Measurements from ENCODE around the gene ZNF30.
"Not testable (repeated sequence)": the region's sequence is repeated elsewhere in the genome, so short reads cannot be mapped to it uniquely, and the experiment has no call there.

ZNF30 gene

GRCh38 chr19:34904664-34905527 is 21.8 kb upstream of the ZNF30 start:
- no peak for TF ChIP-seq ZFX (IDR thresholded peaks at IDR 0.05)
- TF ChIP-seq CTCF (conservative IDR thresholded peaks at IDR 0.05) = no peak
- no peak overlapping the region for H3K27ac ChIP-seq

GRCh38 chr19:34910770-34911169 is 15.9 kb upstream of the ZNF30 start:
- no peak overlapping the region for H3K27ac ChIP-seq
- TF ChIP-seq CTCF (conservative IDR thresholded peaks at IDR 0.05) (no peak), ZFX (IDR thresholded peaks at IDR 0.05) (no peak)

GRCh38 chr19:34917144-34917543 is 9.6 kb upstream of the ZNF30 start:
- not testable (repeated sequence) for H3K27ac ChIP-seq

- no peak overlapping the region for H3K27ac ChIP-seq
- TF ChIP-seq CTCF (conservative IDR thresholded peaks at IDR 0.05) (no peak), ZFX (IDR thresholded peaks at IDR 0.05) (no peak)
These were observed 8.5 kb upstream of the ZNF30 start for GRCh38 chr19:34918190-34918589.

GRCh38 chr19:34920090-34920786 is 6.5 kb upstream of the ZNF30 start:
- peak overlapping the region; percentile 72; the same call in 1 of the 2 replicates for H3K27ac ChIP-seq

GRCh38 chr19:34925278-34925855 is 1.3 kb upstream of the ZNF30 start:
- TF ChIP-seq CTCF (conservative IDR thresholded peaks at IDR 0.05) = no peak
- no peak for TF ChIP-seq ZFX (IDR thresholded peaks at IDR 0.05)
- H3K27ac ChIP-seq = no peak overlapping the region

GRCh38 chr19:34926361-34926684 is 380 bp upstream of the ZNF30 start:
- H3K27ac ChIP-seq = peak overlapping the region; percentile 95
- TF ChIP-seq CTCF (conservative IDR thresholded peaks at IDR 0.05) (no peak), ZFX (IDR thresholded peaks at IDR 0.05) (no peak)

- no peak overlapping the region for H3K27ac ChIP-seq
- no peak for TF ChIP-seq ZFX (IDR thresholded peaks at IDR 0.05)
- no peak for TF ChIP-seq CTCF (conservative IDR thresholded peaks at IDR 0.05)
These were observed 5.8 kb downstream of the ZNF30 start for GRCh38 chr19:34932494-34932893.

All from C4-2B (cell line).